Astrocyte (in vitro differentiated cells and primary cell): ENCODE measurements around the gene ZNF23.

Experiments
- CTCF ChIP-seq: IDR thresholded peaks from 2 replicates; pipeline ENCODE4 v1.5.1; 2011; ENCODE audit warnings: low read depth, mild to moderate bottlenecking, inconsistent platforms, low read length, moderate library complexity; ENCODE audit not compliant: insufficient read depth
- EZH2 ChIP-seq: IDR thresholded peaks from 2 replicates; pipeline ENCODE4 v1.6.1; 2012; ENCODE audit warnings: mild to moderate bottlenecking, low read length, inconsistent platforms; ENCODE audit not compliant: insufficient read depth

- TF ChIP-seq CTCF = no peak
- no peak for TF ChIP-seq EZH2
These were observed 5.2 kb downstream of the ZNF23 start for GRCh38 chr16:71456801-71457200.
